GM10248 (cell line): ENCODE data around the gene WLS.

Experiments used
- CTCF ChIA-PET: fragments of 300-600 bp; sonication (Branson Sonifier 250); formaldehyde crosslinking; extraction: SDS; loops from one replicate; lab custom pipeline; 2021; ENCODE audit warnings: antibody characterized with exemption; lab: Yijun Ruan, JAX
- POLR2A ChIA-PET: fragments of 350-650 bp; sonication (Branson Sonifier 250); formaldehyde crosslinking; extraction: SDS; loops from one replicate; lab custom pipeline; 2020; ENCODE audit warnings: antibody characterized with exemption; lab: Yijun Ruan, JAX
- DNase-seq: peaks from one replicate; pipeline ENCODE4 v3.0.0; 2012; ENCODE audit errors: extremely low spot score
- CTCF ChIP-seq: IDR thresholded peaks from 2 replicates; pipeline ENCODE4 v1.5.1; 2012; ENCODE audit warnings: mild to moderate bottlenecking, low read depth; ENCODE audit errors: extremely low read depth, missing control alignments, control extremely low read depth

WLS gene

DNA sequence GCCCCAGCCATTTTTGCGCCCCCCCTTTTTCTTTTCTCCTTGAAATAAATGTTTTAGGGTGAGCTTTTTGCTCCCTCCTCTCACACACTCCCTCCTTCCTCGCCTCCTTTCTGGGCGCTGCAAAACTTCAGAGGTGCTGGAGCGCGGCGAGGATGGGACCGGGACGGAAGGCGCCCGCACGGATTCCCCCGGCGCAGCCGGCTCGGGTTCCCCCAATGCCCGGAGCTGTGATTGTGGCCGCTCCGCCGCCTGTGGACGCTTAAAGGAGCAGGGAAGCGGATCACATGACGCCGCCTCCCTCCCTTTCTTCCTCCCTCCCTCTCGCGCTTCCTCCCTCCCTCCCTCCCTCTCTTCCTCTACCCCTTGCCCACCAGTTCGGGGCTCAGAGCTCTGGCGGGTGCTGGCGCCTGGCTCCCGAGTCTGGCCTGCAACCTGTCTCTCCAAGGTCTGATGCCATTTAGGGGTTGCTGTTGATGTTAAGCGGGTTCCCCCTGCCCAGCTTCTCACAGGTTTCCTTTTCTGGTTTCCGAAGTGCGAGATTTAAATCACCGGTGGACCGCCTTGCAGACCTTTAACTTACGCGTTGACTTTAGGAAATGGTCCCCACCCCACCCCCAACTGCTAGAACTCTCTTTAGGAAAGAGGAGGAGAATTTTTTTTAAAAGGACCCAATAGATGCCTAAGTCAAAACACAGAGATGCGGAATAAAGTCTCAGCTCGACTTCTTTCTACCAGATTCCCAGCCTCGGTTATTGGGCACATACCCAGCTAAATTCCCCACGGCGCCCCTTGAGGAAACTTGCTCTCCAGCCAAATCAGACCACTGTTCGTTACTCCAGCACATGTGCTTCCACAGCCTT lies at the start of gene WLS:
WLS (minus strand) TSS at position 235 of the 860 bp plus-strand sequence; CDS start at position 11, 224 bp downstream.
- ChIA-PET CTCF (interaction anchor here (0.9 kb wide), 1 partner anchor 9 kb away, joined by 3 read pairs; no protein-coding TSS in a partner anchor), POLR2A (no interaction called here)
- no peak for TF ChIP-seq CTCF
- DNase-seq, result no peak

GRCh38 chr1:68280286-68280685 lies 48.0 kb upstream of the WLS start:
- no peak for DNase-seq
- POLR2A ChIA-PET, result no interaction called here
- TF ChIP-seq CTCF, result no peak
- CTCF ChIA-PET, result no interaction called here

- ChIA-PET POLR2A (no interaction called here), CTCF (no interaction called here)
Measured at GRCh38 chr1:68279846-68280245, 47.5 kb upstream of the WLS start.

GRCh38 chr1:68278221-68278620 lies 45.9 kb upstream of the WLS start:
- POLR2A ChIA-PET, result no interaction called here
- CTCF ChIA-PET, result interaction anchor here (1.9 kb wide), 1 partner anchor 158 kb away, joined by 5 read pairs; no protein-coding TSS in a partner anchor
- TF ChIP-seq CTCF, result no peak
- DNase-seq, result no peak

More at GRCh38 chr1:68279846-68280245, 47.5 kb upstream of the WLS start:
- no peak for DNase-seq
- no peak for TF ChIP-seq CTCF

DNA sequence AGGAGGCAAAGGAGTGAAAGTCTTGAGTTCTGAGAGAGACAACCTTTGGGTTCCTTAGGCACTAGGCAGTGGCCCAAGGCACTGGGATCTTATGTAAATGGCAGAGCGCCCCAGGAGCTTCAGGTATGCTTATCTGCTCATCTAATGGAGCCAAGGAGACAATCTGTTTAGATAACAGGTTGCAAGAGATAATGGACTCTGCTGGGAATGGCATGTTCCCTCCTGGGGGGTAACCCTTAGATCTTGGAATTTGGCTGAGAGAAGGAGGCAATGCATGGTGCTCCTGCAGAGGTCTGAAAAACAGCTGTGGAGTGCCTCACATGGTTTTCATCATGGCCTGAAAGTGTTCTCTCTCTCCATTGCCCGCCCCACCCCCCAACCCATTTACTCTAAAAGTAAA lies 44.1 kb upstream of the WLS start:
- POLR2A ChIA-PET, result no interaction called here
- CTCF ChIA-PET, result no interaction called here

GRCh38 chr1:68273530-68273929 lies 41.2 kb upstream of the WLS start:
- DNase-seq, result no peak
- TF ChIP-seq CTCF, result no peak
- POLR2A ChIA-PET, result no interaction called here
- CTCF ChIA-PET, result interaction anchor here (0.7 kb wide), 1 partner anchor 153 kb away, joined by 3 read pairs; no protein-coding TSS in a partner anchor

More for the DNA sequence above, 44.1 kb upstream of the WLS start:
- no peak for TF ChIP-seq CTCF
- no peak for DNase-seq
